IPS DF 6.9 (cell line): ENCODE measurements around the gene CEACAM18.

Experiments
- DNase-seq: peaks from one replicate; pipeline ENCODE4 v3.0.0-alpha.2; 2013; ENCODE audit warnings: low read depth, low spot score
- H3K27ac ChIP-seq: one replicate; pipeline ENCODE4 v1.5.1; 2013; ENCODE audit warnings: low read length, control low read depth
- H3K27me3 ChIP-seq: 2 replicates; pipeline ENCODE4 v1.6.1; 2013; ENCODE audit warnings: mild to moderate bottlenecking, low read length; ENCODE audit not compliant: control insufficient read depth, insufficient read depth
- H3K36me3 ChIP-seq: 2 replicates; pipeline ENCODE4 v1.6.1; 2013; ENCODE audit warnings: low read length; ENCODE audit not compliant: control insufficient read depth, insufficient read depth
- H3K4me1 ChIP-seq: 2 replicates; pipeline ENCODE4 v1.6.1; 2013; ENCODE audit warnings: low read length; ENCODE audit not compliant: control insufficient read depth, insufficient read depth
- H3K4me3 ChIP-seq: 2 replicates; pipeline ENCODE4 v1.5.1; 2013; ENCODE audit warnings: mild to moderate bottlenecking, low read length
- H3K9me3 ChIP-seq: 2 replicates; pipeline ENCODE4 v1.6.1; 2013; ENCODE audit warnings: low read length, inconsistent platforms; ENCODE audit not compliant: control insufficient read depth, insufficient read depth
- WGBS: extraction: QIAGEN DNeasy Blood & Tissue Kit; methylation state at CpG from one replicate; pipeline ENCODE4 v1.1.7; 2013; ENCODE audit warnings: mixed read lengths, missing lambda C conversion rate; ENCODE audit not compliant: insufficient read length, insufficient coverage; 5-methylcytosine and 5-hydroxymethylcytosine counted together

Gene CEACAM18

GRCh38 chr19:51473009-51473707 is 5.2 kb upstream of the CEACAM18 start:
- Histone ChIP-seq H3K4me1 (no peaks in the 10 kb centered on the region), H3K36me3 (no peaks in the 10 kb centered on the region), H3K9me3 (no peaks in the 10 kb centered on the region), H3K4me3 (no peak overlapping the region), H3K27me3 (no peaks in the 10 kb centered on the region), H3K27ac (no peak overlapping the region)
- peak; percentile 61 for DNase-seq
- WGBS: no CpG with 5 or more reads among the region's 7 CpGs

- no CpG with 5 or more reads among the region's 3 CpGs for WGBS
- no peak for DNase-seq
Measured at GRCh38 chr19:51476164-51476563, 2.2 kb upstream of the CEACAM18 start.

GRCh38 chr19:51477344-51477743 is 995 bp upstream of the CEACAM18 start:
- Histone ChIP-seq H3K27me3 (no peaks in the 10 kb centered on the region), H3K36me3 (no peaks in the 10 kb centered on the region), H3K9me3 (no peaks in the 10 kb centered on the region), H3K4me3 (no peak overlapping the region), H3K27ac (no peak overlapping the region), H3K4me1 (no peaks in the 10 kb centered on the region)
- WGBS: no CpG with 5 or more reads among the region's 5 CpGs
- DNase-seq: no peak

More at GRCh38 chr19:51476164-51476563, 2.2 kb upstream of the CEACAM18 start:
- Histone ChIP-seq H3K9me3 (no peaks in the 10 kb centered on the region), H3K4me1 (no peaks in the 10 kb centered on the region), H3K36me3 (no peaks in the 10 kb centered on the region), H3K27me3 (no peaks in the 10 kb centered on the region), H3K4me3 (no peak overlapping the region), H3K27ac (no peak overlapping the region)

GRCh38 chr19:51479531-51480331 is 1.4 kb downstream of the CEACAM18 start:
- no peak for DNase-seq
- H3K27ac ChIP-seq: no peak overlapping the region
- no peaks in the 10 kb centered on the region for H3K27me3 ChIP-seq
- no peaks in the 10 kb centered on the region for H3K4me1 ChIP-seq
- H3K4me3 ChIP-seq: no peak overlapping the region
- no peaks in the 10 kb centered on the region for H3K9me3 ChIP-seq
- no peaks in the 10 kb centered on the region for H3K36me3 ChIP-seq
- WGBS: no CpG with 5 or more reads among the region's 12 CpGs

GRCh38 chr19:51480590-51480989 is 2.3 kb downstream of the CEACAM18 start:
- DNase-seq: peak; percentile 29
- Histone ChIP-seq H3K9me3 (no peaks in the 10 kb centered on the region), H3K36me3 (no peaks in the 10 kb centered on the region), H3K27ac (no peak overlapping the region), H3K4me3 (no peak overlapping the region), H3K4me1 (no peaks in the 10 kb centered on the region), H3K27me3 (no peaks in the 10 kb centered on the region)
- WGBS: no CpG with 5 or more reads among the region's 8 CpGs

- no peak overlapping the region for H3K4me3 ChIP-seq
- no peaks in the 10 kb centered on the region for H3K4me1 ChIP-seq
- H3K36me3 ChIP-seq: no peaks in the 10 kb centered on the region
- no peaks in the 10 kb centered on the region for H3K9me3 ChIP-seq
- H3K27me3 ChIP-seq: no peaks in the 10 kb centered on the region
- 100% methylated on average over 1 of the region's 5 CpGs for WGBS
- DNase-seq: no peak
- H3K27ac ChIP-seq: no peak overlapping the region
Measured at GRCh38 chr19:51485960-51486660, 7.8 kb downstream of the CEACAM18 start.

- Histone ChIP-seq H3K4me3 (no peak overlapping the region), H3K4me1 (no peaks in the 10 kb centered on the region), H3K27ac (no peak overlapping the region), H3K36me3 (no peaks in the 10 kb centered on the region), H3K9me3 (no peaks in the 10 kb centered on the region), H3K27me3 (no peaks in the 10 kb centered on the region)
- no CpG with 5 or more reads among the region's 3 CpGs for WGBS
- DNase-seq: no peak
Measured at GRCh38 chr19:51488491-51488890, 10.2 kb downstream of the CEACAM18 start.

GRCh38 chr19:51489113-51489512 is 10.8 kb downstream of the CEACAM18 start:
- WGBS: no CpG with 5 or more reads among the region's 2 CpGs
- no peak overlapping the region for H3K4me3 ChIP-seq
- H3K27me3 ChIP-seq: no peaks in the 10 kb centered on the region
- no peak overlapping the region for H3K27ac ChIP-seq
- H3K9me3 ChIP-seq: no peaks in the 10 kb centered on the region
- H3K4me1 ChIP-seq: no peaks in the 10 kb centered on the region
- no peaks in the 10 kb centered on the region for H3K36me3 ChIP-seq
- no peak for DNase-seq

- H3K27me3 ChIP-seq: no peaks in the 10 kb centered on the region
- no peak for DNase-seq
Measured at GRCh38 chr19:51490676-51491075, 12.3 kb downstream of the CEACAM18 start.

GRCh38 chr19:51491586-51491985 is 13.2 kb downstream of the CEACAM18 start:
- WGBS: no CpG with 5 or more reads among the region's 7 CpGs
- Histone ChIP-seq H3K27me3 (no peaks in the 10 kb centered on the region), H3K4me3 (no peak overlapping the region), H3K36me3 (no peaks in the 10 kb centered on the region), H3K27ac (no peak overlapping the region), H3K4me1 (no peaks in the 10 kb centered on the region), H3K9me3 (no peaks in the 10 kb centered on the region)
- no peak for DNase-seq

More at GRCh38 chr19:51490676-51491075, 12.3 kb downstream of the CEACAM18 start:
- H3K4me3 ChIP-seq: no peak overlapping the region
- H3K27ac ChIP-seq: no peak overlapping the region
- WGBS: no CpG with 5 or more reads among the region's 14 CpGs
- no peaks in the 10 kb centered on the region for H3K9me3 ChIP-seq
- H3K36me3 ChIP-seq: no peaks in the 10 kb centered on the region
- H3K4me1 ChIP-seq: no peaks in the 10 kb centered on the region
